WTC11 (cell line): ENCODE measurements around the gene GINM1.

Source experiments
- ATF1 ChIP-seq: sonication (generic); formaldehyde crosslinking; IDR thresholded peaks from 2 replicates; pipeline ENCODE4 v1.8.1; 2023; ENCODE audit warnings: mild to moderate bottlenecking, moderate library complexity, missing genetic modification reagents
- FOXK1 ChIP-seq: sonication (generic); formaldehyde crosslinking; IDR thresholded peaks from 2 replicates; pipeline ENCODE4 v1.8.0; 2022; ENCODE audit warnings: mild to moderate bottlenecking, moderate library complexity, missing genetic modification reagents
- NFATC4 ChIP-seq: fragments of 250-450 bp; sonication (Bioruptor Pico); IDR thresholded peaks from 2 replicates; pipeline ENCODE4 v1.9.0; 2021; ENCODE audit warnings: mild to moderate bottlenecking
- NFE2L1 ChIP-seq: sonication (generic); formaldehyde crosslinking; IDR thresholded peaks from 2 replicates; pipeline ENCODE4 v1.8.1; 2023; ENCODE audit warnings: missing genetic modification reagents
- SMAD3 ChIP-seq: sonication (generic); formaldehyde crosslinking; IDR thresholded peaks from 2 replicates; pipeline ENCODE4 v1.8.0; 2022; ENCODE audit warnings: missing genetic modification reagents, mild to moderate bottlenecking, borderline replicate concordance
- TF ChIP-seq, protein P1 (sequence below): fragments of 200-600 bp; IDR thresholded peaks from 2 replicates; pipeline ENCODE4 v1.8.0; 2022; ENCODE audit warnings: antibody characterized with exemption
- TF ChIP-seq, protein P2 (sequence below): sonication (generic); formaldehyde crosslinking; IDR thresholded peaks from 2 replicates; pipeline ENCODE4 v1.8.0; 2022; ENCODE audit warnings: mild to moderate bottlenecking, missing genetic modification reagents
- TF ChIP-seq, protein P3 (sequence below): sonication (generic); formaldehyde crosslinking; conservative IDR thresholded peaks from 2 replicates; pipeline ENCODE4 v1.8.1; 2022; ENCODE audit warnings: mild to moderate bottlenecking, missing genetic modification reagents
- TF ChIP-seq, protein P4 (sequence below): sonication (generic); formaldehyde crosslinking; IDR thresholded peaks from 2 replicates; pipeline ENCODE4 v1.8.0; 2022; ENCODE audit warnings: mild to moderate bottlenecking, missing genetic modification reagents
- TF ChIP-seq, protein P5 (sequence below): sonication (generic); formaldehyde crosslinking; IDR thresholded peaks from 2 replicates; pipeline ENCODE4 v1.8.1; 2022; ENCODE audit warnings: mild to moderate bottlenecking, missing genetic modification reagents, moderate library complexity, borderline replicate concordance

DNA sequence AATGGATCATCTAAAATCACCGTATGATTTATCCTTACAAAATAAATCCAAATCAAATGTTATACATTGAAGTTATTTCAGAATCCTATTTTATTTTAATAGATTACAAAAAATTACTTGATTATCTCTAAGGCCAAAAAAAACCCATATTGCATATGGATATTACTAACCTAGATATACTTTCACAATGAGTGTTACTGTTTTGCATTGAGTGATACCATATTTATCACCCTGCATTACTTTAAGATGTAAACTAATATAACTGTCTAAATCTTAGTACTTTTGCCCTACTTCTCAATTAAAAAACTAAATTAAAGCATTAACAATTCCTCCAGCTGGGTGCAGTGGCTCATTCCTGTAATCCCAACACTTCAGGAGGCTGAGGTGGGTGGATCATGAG is 31.4 kb upstream of the GINM1 start:
- TF ChIP-seq, protein P1, sequence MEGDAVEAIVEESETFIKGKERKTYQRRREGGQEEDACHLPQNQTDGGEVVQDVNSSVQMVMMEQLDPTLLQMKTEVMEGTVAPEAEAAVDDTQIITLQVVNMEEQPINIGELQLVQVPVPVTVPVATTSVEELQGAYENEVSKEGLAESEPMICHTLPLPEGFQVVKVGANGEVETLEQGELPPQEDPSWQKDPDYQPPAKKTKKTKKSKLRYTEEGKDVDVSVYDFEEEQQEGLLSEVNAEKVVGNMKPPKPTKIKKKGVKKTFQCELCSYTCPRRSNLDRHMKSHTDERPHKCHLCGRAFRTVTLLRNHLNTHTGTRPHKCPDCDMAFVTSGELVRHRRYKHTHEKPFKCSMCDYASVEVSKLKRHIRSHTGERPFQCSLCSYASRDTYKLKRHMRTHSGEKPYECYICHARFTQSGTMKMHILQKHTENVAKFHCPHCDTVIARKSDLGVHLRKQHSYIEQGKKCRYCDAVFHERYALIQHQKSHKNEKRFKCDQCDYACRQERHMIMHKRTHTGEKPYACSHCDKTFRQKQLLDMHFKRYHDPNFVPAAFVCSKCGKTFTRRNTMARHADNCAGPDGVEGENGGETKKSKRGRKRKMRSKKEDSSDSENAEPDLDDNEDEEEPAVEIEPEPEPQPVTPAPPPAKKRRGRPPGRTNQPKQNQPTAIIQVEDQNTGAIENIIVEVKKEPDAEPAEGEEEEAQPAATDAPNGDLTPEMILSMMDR = no peak
- TF ChIP-seq, protein P2, sequence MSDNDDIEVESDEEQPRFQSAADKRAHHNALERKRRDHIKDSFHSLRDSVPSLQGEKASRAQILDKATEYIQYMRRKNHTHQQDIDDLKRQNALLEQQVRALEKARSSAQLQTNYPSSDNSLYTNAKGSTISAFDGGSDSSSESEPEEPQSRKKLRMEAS = no peak
- TF ChIP-seq SMAD3 (CRISPR knock-in tag) = no peak
- TF ChIP-seq ATF1 (CRISPR knock-in tag) = no peak
- TF ChIP-seq, protein P3, sequence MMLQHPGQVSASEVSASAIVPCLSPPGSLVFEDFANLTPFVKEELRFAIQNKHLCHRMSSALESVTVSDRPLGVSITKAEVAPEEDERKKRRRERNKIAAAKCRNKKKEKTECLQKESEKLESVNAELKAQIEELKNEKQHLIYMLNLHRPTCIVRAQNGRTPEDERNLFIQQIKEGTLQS = no peak
- TF ChIP-seq NFATC4 (CRISPR knock-in tag) = no peak
- no peak for TF ChIP-seq NFE2L1 (CRISPR knock-in tag)
- TF ChIP-seq FOXK1 (CRISPR knock-in tag) = no peak
- TF ChIP-seq, protein P4, sequence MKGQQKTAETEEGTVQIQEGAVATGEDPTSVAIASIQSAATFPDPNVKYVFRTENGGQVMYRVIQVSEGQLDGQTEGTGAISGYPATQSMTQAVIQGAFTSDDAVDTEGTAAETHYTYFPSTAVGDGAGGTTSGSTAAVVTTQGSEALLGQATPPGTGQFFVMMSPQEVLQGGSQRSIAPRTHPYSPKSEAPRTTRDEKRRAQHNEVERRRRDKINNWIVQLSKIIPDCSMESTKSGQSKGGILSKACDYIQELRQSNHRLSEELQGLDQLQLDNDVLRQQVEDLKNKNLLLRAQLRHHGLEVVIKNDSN = no peak
- TF ChIP-seq, protein P5, sequence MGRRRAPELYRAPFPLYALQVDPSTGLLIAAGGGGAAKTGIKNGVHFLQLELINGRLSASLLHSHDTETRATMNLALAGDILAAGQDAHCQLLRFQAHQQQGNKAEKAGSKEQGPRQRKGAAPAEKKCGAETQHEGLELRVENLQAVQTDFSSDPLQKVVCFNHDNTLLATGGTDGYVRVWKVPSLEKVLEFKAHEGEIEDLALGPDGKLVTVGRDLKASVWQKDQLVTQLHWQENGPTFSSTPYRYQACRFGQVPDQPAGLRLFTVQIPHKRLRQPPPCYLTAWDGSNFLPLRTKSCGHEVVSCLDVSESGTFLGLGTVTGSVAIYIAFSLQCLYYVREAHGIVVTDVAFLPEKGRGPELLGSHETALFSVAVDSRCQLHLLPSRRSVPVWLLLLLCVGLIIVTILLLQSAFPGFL = no peak
